Osteoblast (primary cell): ENCODE data around the gene BRAT1. TPM values are rescaled to one million over a fixed set of nuclear protein-coding genes. Genes with fewer than 3 reads are reported as not detected.

ENCODE experiments used
- DNase-seq: peaks from one replicate; pipeline ENCODE4 v3.0.0; 2011; ENCODE audit warnings: low spot score, mixed read lengths; ENCODE audit not compliant: insufficient read length; ENCODE audit errors: missing footprints
- H2AFZ ChIP-seq: 2 replicates; pipeline ENCODE4 v1.6.0; 2011; ENCODE audit warnings: mild to moderate bottlenecking, low read length
- H3K27ac ChIP-seq: 2 replicates; pipeline ENCODE4 v1.5.1; 2011; ENCODE audit warnings: mild to moderate bottlenecking, low read depth, low read length, moderate library complexity
- H3K27me3 ChIP-seq: 2 replicates; pipeline ENCODE4 v1.6.0; 2012; ENCODE audit warnings: mild to moderate bottlenecking, control low read depth, inconsistent platforms, low read length, moderate library complexity; ENCODE audit not compliant: insufficient read depth
- H3K36me3 ChIP-seq: 2 replicates; pipeline ENCODE4 v1.5.1; 2011; ENCODE audit warnings: mild to moderate bottlenecking, low read length, control low read depth, moderate library complexity; ENCODE audit not compliant: insufficient read depth
- H3K4me1 ChIP-seq: 2 replicates; pipeline ENCODE4 v1.5.1; 2011; ENCODE audit warnings: mild to moderate bottlenecking, low read length, control low read depth, moderate library complexity; ENCODE audit not compliant: insufficient read depth
- H3K4me2 ChIP-seq: 2 replicates; pipeline ENCODE4 v1.6.0; 2011; ENCODE audit warnings: mild to moderate bottlenecking, low read length; ENCODE audit not compliant: insufficient read depth
- H3K4me3 ChIP-seq: fragments of 200-600 bp; sonication (generic); 3 replicates; pipeline ENCODE4 v1.5.1; 2012; ENCODE audit warnings: mild to moderate bottlenecking, low read length, inconsistent platforms; ENCODE audit not compliant: insufficient read depth
- H3K79me2 ChIP-seq: 2 replicates; pipeline ENCODE4 v1.6.0; 2012; ENCODE audit warnings: mild to moderate bottlenecking, low read length, control low read depth, inconsistent platforms; ENCODE audit not compliant: insufficient read depth
- H3K9me3 ChIP-seq: 2 replicates; pipeline ENCODE4 v1.5.1; 2011; ENCODE audit warnings: low read depth, low read length, control low read depth
- H4K20me1 ChIP-seq: 2 replicates; pipeline ENCODE4 v1.6.0; 2012; ENCODE audit warnings: mild to moderate bottlenecking, low read length, control low read depth; ENCODE audit not compliant: insufficient read depth
- CTCF ChIP-seq: IDR thresholded peaks from 2 replicates; pipeline ENCODE4 v1.5.1; 2011; ENCODE audit warnings: mild to moderate bottlenecking, low read depth, low read length, moderate library complexity; ENCODE audit errors: extremely low read depth
- total RNA-seq: library from RNA; depleted of rRNA; stranded (reverse); fragments of >200 nt; gene quantifications from 2 replicates; pipeline ENCODE4 v1.2.3, GENCODE V29; 2012

BRAT1 gene
- total RNA-seq, 1 donor: 28.2 TPM

- Histone ChIP-seq H3K36me3 (peaks cover 22% of the 10 kb centered on the region), H3K27me3 (no peaks in the 10 kb centered on the region), H3K4me2 (peak overlapping the region; percentile 96), H3K9me3 (no peaks in the 10 kb centered on the region), H3K4me1 (peaks cover 50% of the 10 kb centered on the region), H3K79me2 (peaks cover 36% of the 10 kb centered on the region), H4K20me1 (peaks cover 61% of the 10 kb centered on the region), H3K4me3 (peak overlapping the region; percentile 88), H2AFZ (no peak overlapping the region), H3K27ac (peak overlapping the region; percentile 49)
- TF ChIP-seq CTCF: no peak
- DNase-seq: peak; percentile 96
Measured at GRCh38 chr7:2523941-2524807, 31.1 kb downstream of the BRAT1 start.

- Histone ChIP-seq H3K79me2 (peaks cover 36% of the 10 kb centered on the region), H2AFZ (no peak overlapping the region), H4K20me1 (peaks cover 58% of the 10 kb centered on the region), H3K4me1 (peaks cover 48% of the 10 kb centered on the region), H3K4me3 (peak overlapping the region; percentile 88), H3K9me3 (no peaks in the 10 kb centered on the region), H3K36me3 (peaks cover 18% of the 10 kb centered on the region), H3K27me3 (no peaks in the 10 kb centered on the region), H3K4me2 (peak overlapping the region; percentile 96), H3K27ac (peak overlapping the region; percentile 49)
- no peak for TF ChIP-seq CTCF
- DNase-seq: no peak
Measured at GRCh38 chr7:2523461-2523936, 31.8 kb downstream of the BRAT1 start.

DNA sequence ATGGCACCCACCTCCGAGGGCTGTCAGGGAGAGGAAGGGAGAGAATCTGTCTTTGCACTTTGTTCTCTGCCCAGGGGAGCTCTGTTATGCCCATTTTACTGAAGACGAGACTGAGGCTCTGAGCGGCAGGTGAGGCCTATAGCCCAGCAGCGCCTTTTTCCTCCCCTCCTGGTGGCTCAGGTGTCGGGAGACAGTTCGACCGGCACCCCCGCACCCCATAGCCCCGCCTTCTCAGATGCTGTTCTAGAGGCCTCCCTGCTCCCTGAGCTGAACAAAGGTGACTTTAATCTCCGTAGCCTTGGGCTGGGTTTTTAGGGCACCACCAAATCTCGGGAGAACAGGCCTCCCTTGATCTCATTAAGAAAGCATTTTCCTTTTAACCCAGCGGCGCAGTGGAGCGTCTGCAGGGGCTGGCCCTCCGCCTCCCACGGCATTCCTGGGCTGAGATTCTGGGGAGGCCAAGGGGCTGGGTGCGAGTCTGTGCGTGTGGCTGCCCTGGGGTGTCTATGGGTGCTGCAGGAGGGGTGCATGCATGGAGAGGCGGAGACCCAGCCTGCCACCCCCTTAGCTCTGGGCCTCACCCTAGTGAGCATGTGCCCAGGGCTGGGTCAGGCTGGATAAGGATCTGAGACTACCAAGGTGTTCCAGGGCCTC is 32.4 kb downstream of the BRAT1 start:
- Histone ChIP-seq H3K9me3 (no peaks in the 10 kb centered on the region), H3K27ac (peak overlapping the region; percentile 49), H3K4me2 (peak overlapping the region; percentile 96), H2AFZ (no peak overlapping the region), H3K36me3 (peaks cover 14% of the 10 kb centered on the region), H4K20me1 (peaks cover 55% of the 10 kb centered on the region), H3K4me1 (peaks cover 48% of the 10 kb centered on the region), H3K27me3 (no peaks in the 10 kb centered on the region), H3K4me3 (peak overlapping the region; percentile 88), H3K79me2 (peaks cover 36% of the 10 kb centered on the region)
- peak; percentile 100 for DNase-seq
- TF ChIP-seq CTCF: no peak
